SU-DHL-6 (cell line): ENCODE data around the gene PVALEF.

ENCODE experiments used
- H2AFZ ChIP-seq: fragments of 200-600 bp; sonication (generic); 2 replicates; pipeline ENCODE4 v1.6.1; 2014; ENCODE audit warnings: low read depth, mild to moderate bottlenecking, moderate library complexity, mixed read lengths, antibody characterized with exemption, low read length; ENCODE audit not compliant: severe bottlenecking
- H3F3A ChIP-seq: fragments of 200-600 bp; shearing (Covaris generic); 2 replicates; pipeline ENCODE4 v1.6.0; 2016; ENCODE audit warnings: antibody characterized with exemption, mild to moderate bottlenecking; ENCODE audit not compliant: insufficient read depth
- H3K27ac ChIP-seq: fragments of 200-600 bp; sonication (generic); 2 replicates; pipeline ENCODE4 v1.5.1; 2016; ENCODE audit warnings: low read depth, mild to moderate bottlenecking, low read length, moderate library complexity, mixed read lengths
- H3K27me3 ChIP-seq: fragments of 200-600 bp; sonication (generic), shearing (Covaris generic); 2 replicates; pipeline ENCODE4 v1.6.0; 2014; ENCODE audit warnings: mild to moderate bottlenecking, low read length
- H3K36me3 ChIP-seq: fragments of 200-600 bp; sonication (generic); 2 replicates; pipeline ENCODE4 v1.6.1; 2014; ENCODE audit warnings: mild to moderate bottlenecking, low read length, mixed read lengths
- H3K4me2 ChIP-seq: fragments of 300-600, 200-600 bp; shearing (Covaris generic), sonication (generic); 2 replicates; pipeline ENCODE4 v1.6.0; 2014; ENCODE audit warnings: low read length, low read depth, mild to moderate bottlenecking; ENCODE audit not compliant: poor library complexity, severe bottlenecking
- H3K4me3 ChIP-seq: fragments of 200-600 bp; sonication (generic); 2 replicates; pipeline ENCODE4 v1.5.1; 2014; ENCODE audit warnings: antibody characterized with exemption, low read length, mild to moderate bottlenecking, mixed read lengths; ENCODE audit not compliant: insufficient read depth, poor library complexity, severe bottlenecking
- H3K79me2 ChIP-seq: fragments of 200-600 bp; sonication (generic); 2 replicates; pipeline ENCODE4 v1.6.1; 2014; ENCODE audit warnings: mild to moderate bottlenecking, low read length, moderate library complexity; ENCODE audit not compliant: insufficient read depth
- H3K9ac ChIP-seq: fragments of 200-600 bp; sonication (generic); 2 replicates; pipeline ENCODE4 v1.7.0; 2014; ENCODE audit warnings: mild to moderate bottlenecking, low read length
- H3K9me2 ChIP-seq: fragments of 200-600 bp; sonication (generic); replicated peaks from 2 replicates; pipeline ENCODE4 v1.6.1; 2014; ENCODE audit warnings: low read length; ENCODE audit not compliant: insufficient read depth
- H3K9me3 ChIP-seq: fragments of 200-600 bp; sonication (generic); 2 replicates; pipeline ENCODE4 v1.6.1; 2014; ENCODE audit warnings: low read length, mixed read lengths; ENCODE audit not compliant: insufficient read depth
- H4K20me1 ChIP-seq: fragments of 200-600 bp; sonication (generic); 2 replicates; pipeline ENCODE4 v1.6.1; 2014; ENCODE audit warnings: low read depth, mild to moderate bottlenecking, antibody characterized with exemption, low read length, moderate library complexity, mixed read lengths
- EZH2phosphoT487 ChIP-seq: fragments of 200-600 bp; sonication (generic), shearing (Covaris generic); conservative IDR thresholded peaks from 2 replicates; pipeline ENCODE4 v1.6.1; 2018; ENCODE audit warnings: mild to moderate bottlenecking, antibody characterized with exemption, low read length, moderate library complexity, mixed read lengths
- TF ChIP-seq, protein P1 (sequence below): fragments of 200-600 bp; sonication (generic); IDR thresholded peaks from one replicate; pipeline ENCODE4 v1.5.1; 2017; ENCODE audit warnings: antibody characterized with exemption, mild to moderate bottlenecking, low read length, moderate library complexity; ENCODE audit not compliant: insufficient read depth, poor library complexity, severe bottlenecking

PVALEF gene

DNA sequence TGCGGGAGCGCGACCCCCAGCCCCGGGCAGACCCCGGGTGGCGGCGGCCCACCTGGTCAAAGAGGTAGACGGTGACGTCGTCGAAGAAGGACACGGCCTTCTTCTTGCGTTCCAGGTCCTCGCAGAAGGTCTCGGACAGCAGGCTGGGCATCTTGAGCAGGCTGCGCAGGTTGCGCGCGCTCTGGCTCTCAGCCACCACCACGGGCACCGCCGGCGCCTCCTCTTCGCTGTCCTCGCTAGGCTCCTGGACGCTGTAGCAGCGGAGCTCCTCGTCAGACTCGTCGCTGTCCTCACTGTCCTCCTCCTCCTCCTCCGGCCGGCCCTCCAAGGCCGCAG is 45.2 kb upstream of the PVALEF start:
- H3K4me3 ChIP-seq, result no peak overlapping the region
- no peak for TF ChIP-seq EZH2phosphoT487
- TF ChIP-seq, protein P1, sequence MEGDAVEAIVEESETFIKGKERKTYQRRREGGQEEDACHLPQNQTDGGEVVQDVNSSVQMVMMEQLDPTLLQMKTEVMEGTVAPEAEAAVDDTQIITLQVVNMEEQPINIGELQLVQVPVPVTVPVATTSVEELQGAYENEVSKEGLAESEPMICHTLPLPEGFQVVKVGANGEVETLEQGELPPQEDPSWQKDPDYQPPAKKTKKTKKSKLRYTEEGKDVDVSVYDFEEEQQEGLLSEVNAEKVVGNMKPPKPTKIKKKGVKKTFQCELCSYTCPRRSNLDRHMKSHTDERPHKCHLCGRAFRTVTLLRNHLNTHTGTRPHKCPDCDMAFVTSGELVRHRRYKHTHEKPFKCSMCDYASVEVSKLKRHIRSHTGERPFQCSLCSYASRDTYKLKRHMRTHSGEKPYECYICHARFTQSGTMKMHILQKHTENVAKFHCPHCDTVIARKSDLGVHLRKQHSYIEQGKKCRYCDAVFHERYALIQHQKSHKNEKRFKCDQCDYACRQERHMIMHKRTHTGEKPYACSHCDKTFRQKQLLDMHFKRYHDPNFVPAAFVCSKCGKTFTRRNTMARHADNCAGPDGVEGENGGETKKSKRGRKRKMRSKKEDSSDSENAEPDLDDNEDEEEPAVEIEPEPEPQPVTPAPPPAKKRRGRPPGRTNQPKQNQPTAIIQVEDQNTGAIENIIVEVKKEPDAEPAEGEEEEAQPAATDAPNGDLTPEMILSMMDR, result no peak
- no peaks in the 10 kb centered on the region for H4K20me1 ChIP-seq
- H3F3A ChIP-seq, result no peaks in the 10 kb centered on the region
- no peak overlapping the region for H3K4me2 ChIP-seq
- H3K27ac ChIP-seq, result no peak overlapping the region
- H2AFZ ChIP-seq, result no peak overlapping the region
- no peaks in the 10 kb centered on the region for H3K9me2 ChIP-seq
- H3K79me2 ChIP-seq, result no peaks in the 10 kb centered on the region
- no peak overlapping the region for H3K9ac ChIP-seq
- no peaks in the 10 kb centered on the region for H3K36me3 ChIP-seq
- H3K27me3 ChIP-seq, result no peaks in the 10 kb centered on the region
- H3K9me3 ChIP-seq, result no peaks in the 10 kb centered on the region

DNA sequence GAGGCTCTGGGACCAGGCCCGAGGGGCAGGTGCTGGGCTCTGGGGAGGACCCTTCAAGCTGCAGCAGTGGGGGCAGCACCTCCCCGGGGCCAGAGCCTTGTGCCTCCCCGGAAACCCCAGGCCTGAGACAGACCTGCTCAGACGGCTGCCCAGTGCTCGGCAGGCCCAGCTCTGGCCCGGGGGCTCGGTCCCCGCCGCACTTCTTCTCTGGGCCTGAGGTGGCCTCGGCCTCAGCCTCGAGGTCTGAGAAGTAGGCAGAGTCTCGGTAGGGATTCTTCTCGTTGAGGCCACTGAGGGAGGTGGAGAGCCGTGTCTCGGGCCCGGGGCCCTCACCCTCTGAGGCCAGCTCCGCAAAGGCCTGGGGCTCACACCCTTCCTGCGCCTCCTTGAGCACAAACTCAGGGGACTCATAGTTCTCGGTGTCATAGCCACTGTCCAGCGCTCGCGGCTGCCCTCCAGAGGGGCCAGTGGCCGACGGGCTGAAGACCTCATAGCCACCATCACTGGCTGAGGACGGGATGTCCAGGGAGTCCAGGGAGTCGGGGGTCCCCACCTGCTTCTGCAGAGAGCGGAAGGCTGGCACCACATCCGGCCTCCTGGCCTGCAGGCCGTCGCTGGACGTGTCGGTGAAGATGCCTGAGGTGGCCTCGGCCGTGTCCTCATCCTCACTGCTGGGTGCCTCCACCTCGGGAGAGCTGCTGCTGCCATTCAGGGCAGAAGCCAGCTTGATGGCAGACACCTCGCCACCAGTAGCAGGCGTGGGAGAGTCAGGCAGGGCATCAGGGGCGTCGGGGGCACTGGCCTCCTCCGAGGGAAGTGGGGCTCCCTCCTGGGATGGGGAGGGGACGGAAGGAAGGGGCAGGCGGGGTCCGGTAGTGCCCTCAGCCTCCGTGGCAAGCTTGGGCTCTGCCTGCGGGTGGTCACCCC is 44.3 kb upstream of the PVALEF start:
- Histone ChIP-seq H3K4me3 (no peak overlapping the region), H3K9me3 (no peaks in the 10 kb centered on the region), H3K27me3 (no peaks in the 10 kb centered on the region), H3K79me2 (no peaks in the 10 kb centered on the region), H3K9me2 (no peaks in the 10 kb centered on the region), H4K20me1 (no peaks in the 10 kb centered on the region), H3K9ac (no peak overlapping the region), H3K36me3 (no peaks in the 10 kb centered on the region), H3K4me2 (no peak overlapping the region), H3K27ac (no peak overlapping the region), H3F3A (no peaks in the 10 kb centered on the region), H2AFZ (no peak overlapping the region)
- no peak for TF ChIP-seq EZH2phosphoT487
- TF ChIP-seq, protein P1, result no peak

DNA sequence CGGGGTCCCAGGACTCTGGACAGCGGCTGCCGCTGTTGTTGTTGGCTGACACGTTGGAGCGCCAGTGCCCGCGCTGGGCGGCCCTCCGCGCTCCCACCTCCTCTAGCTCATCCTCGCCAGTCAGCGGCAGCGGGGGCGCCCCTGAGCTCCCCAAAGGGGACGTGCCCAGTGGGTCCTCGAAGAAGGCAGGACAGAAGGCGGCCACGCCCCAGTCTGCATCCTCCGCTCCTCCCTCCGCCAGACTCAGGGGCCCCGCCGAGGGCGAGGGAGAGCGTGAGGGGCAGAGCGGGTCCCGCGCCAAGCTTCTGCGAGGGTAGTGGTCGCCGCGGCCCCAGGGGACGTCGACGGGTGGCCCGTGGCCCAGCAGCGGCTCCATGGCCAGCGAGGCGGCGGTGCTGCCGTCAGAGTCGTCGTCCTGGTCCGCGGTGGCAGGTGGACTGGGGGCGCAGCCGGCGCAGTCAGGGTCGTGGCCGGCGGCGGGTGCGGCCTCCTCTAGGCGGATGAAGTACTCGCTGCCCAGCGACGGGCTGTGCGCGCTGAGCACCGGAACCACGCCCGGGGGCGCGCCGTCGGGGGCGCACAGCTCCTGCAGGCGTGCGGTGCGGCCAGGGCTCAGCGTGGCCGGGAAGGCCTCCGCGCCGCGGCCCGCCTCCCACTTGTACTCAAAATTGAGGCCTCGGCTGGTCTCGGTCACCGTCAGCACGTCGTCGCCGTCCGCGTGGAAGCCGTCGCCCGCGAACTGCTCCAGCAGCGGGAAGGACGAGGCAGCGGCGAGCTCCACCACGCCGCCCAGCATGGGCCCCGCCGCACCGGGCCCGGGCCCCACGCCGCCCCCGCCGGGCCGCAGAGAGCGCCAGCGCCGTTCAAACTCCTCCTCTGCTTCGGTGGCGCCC is 43.2 kb upstream of the PVALEF start:
- H4K20me1 ChIP-seq, result no peaks in the 10 kb centered on the region
- H3K27ac ChIP-seq, result no peak overlapping the region
- TF ChIP-seq, protein P1, result no peak
- no peak for TF ChIP-seq EZH2phosphoT487

More for the DNA sequence above, 43.2 kb upstream of the PVALEF start:
- H3K9ac ChIP-seq, result no peak overlapping the region
- H3K27me3 ChIP-seq, result no peaks in the 10 kb centered on the region
- H3F3A ChIP-seq, result no peaks in the 10 kb centered on the region
- no peak overlapping the region for H3K4me2 ChIP-seq
- H3K79me2 ChIP-seq, result no peaks in the 10 kb centered on the region
- H3K36me3 ChIP-seq, result no peaks in the 10 kb centered on the region
- no peaks in the 10 kb centered on the region for H3K9me3 ChIP-seq
- no peak overlapping the region for H3K4me3 ChIP-seq
- no peaks in the 10 kb centered on the region for H3K9me2 ChIP-seq
- no peak overlapping the region for H2AFZ ChIP-seq
